22Rv1 (cell line): ENCODE measurements around the gene DCXR.
"Not testable (repeated sequence)": the region's sequence is repeated elsewhere in the genome, so short reads cannot be mapped to it uniquely, and the experiment has no call there.

Experiments
- H3K27ac ChIP-seq: fragments of 450-650 bp; 2 replicates; pipeline ENCODE4 v1.5.1; 2017
- CTCF ChIP-seq: fragments of 450-650 bp; IDR thresholded peaks from 2 replicates; pipeline ENCODE4 v1.5.1; 2017; ENCODE audit warnings: mild to moderate bottlenecking
- ZFX ChIP-seq: fragments of 450-650 bp; IDR thresholded peaks from 2 replicates; pipeline ENCODE4 v1.6.1; 2017; ENCODE audit warnings: antibody characterized with exemption, borderline replicate concordance

DCXR gene

GRCh38 chr17:82045936-82046484, 8.5 kb upstream of the DCXR start:
- H3K27ac ChIP-seq, result no peak overlapping the region
- TF ChIP-seq CTCF (no peak), ZFX (no peak)

GRCh38 chr17:82043507-82043906, 6.0 kb upstream of the DCXR start:
- TF ChIP-seq CTCF (no peak), ZFX (no peak)
- no peak overlapping the region for H3K27ac ChIP-seq

- TF ChIP-seq CTCF (no peak), ZFX (no peak)
- H3K27ac ChIP-seq, result no peak overlapping the region
Observed at GRCh38 chr17:82042649-82043048, 5.2 kb upstream of the DCXR start.

- TF ChIP-seq CTCF (no peak), ZFX (no peak)
- H3K27ac ChIP-seq, result no peak overlapping the region
Observed at GRCh38 chr17:82041144-82041814, 3.8 kb upstream of the DCXR start.

GRCh38 chr17:82039695-82040299, 2.3 kb upstream of the DCXR start:
- no peak overlapping the region for H3K27ac ChIP-seq
- TF ChIP-seq ZFX (no peak), CTCF (no peak)

GRCh38 chr17:82038796-82039409, 1.4 kb upstream of the DCXR start:
- H3K27ac ChIP-seq, result not testable (repeated sequence)

GRCh38 chr17:82037889-82038195, 345 bp upstream of the DCXR start:
- peak overlapping the region; percentile 97 for H3K27ac ChIP-seq
- TF ChIP-seq ZFX (no peak), CTCF (no peak)
